ENCODE data around the gene LRG1. TPM values are rescaled to one million over a fixed set of nuclear protein-coding genes. Genes with fewer than 3 reads are reported as not detected.

Gene LRG1
- total and polyA plus RNA-seq, 2 donors from 2014 or later = 2.2 to 26.4 TPM

DNA sequence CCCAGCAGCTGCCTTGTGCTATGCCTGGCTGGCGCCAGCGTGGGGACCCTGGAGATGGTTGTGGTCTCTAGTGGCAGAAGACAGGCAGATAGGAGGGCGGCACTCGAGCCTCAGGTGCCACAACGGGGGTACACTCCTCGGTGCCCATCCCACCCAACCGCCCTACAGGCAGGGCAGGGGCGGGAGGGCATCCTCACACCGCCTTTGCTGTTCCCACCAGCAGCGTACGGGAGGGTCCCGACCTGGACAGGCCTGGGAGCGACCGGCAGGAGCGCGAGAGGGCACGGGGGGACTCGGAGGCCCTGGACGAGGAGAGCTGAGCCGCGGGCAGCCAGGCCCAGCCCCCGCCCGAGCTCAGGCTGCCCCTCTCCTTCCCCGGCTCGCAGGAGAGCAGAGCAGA lies 38.1 kb downstream of the LRG1 start:
- FAIRE-seq (no peak), DNase-seq (no peak)
- peaks cover 0 to 4% (median 2%) of the 10 kb centered on the region in 3 donors for H3K36me3 ChIP-seq (ENCODE audit: control insufficient read depth in 2 of 3, insufficient read depth in 3 of 3, low read length in 3 of 3)
- no peak overlapping the region for H3K4me3 ChIP-seq (ENCODE audit: low read length in 3 of 3)
- H3K9me3 ChIP-seq (ENCODE audit: control insufficient read depth in 2 of 3, insufficient read depth in 1 of 3, low read length in 3 of 3) = no peaks in the 10 kb centered on the region
- H3K9ac ChIP-seq (ENCODE audit: low read length in 3 of 3) = no peak overlapping the region
- TF ChIP-seq, protein P1, sequence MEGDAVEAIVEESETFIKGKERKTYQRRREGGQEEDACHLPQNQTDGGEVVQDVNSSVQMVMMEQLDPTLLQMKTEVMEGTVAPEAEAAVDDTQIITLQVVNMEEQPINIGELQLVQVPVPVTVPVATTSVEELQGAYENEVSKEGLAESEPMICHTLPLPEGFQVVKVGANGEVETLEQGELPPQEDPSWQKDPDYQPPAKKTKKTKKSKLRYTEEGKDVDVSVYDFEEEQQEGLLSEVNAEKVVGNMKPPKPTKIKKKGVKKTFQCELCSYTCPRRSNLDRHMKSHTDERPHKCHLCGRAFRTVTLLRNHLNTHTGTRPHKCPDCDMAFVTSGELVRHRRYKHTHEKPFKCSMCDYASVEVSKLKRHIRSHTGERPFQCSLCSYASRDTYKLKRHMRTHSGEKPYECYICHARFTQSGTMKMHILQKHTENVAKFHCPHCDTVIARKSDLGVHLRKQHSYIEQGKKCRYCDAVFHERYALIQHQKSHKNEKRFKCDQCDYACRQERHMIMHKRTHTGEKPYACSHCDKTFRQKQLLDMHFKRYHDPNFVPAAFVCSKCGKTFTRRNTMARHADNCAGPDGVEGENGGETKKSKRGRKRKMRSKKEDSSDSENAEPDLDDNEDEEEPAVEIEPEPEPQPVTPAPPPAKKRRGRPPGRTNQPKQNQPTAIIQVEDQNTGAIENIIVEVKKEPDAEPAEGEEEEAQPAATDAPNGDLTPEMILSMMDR (IDR thresholded peaks at IDR 0.05; ENCODE audit: borderline replicate concordance, extremely low read depth, insufficient read depth) = no peak
- intact Hi-C loops (cut with DNase I) = no loop called here
- H3K27ac ChIP-seq (ENCODE audit: low read depth in 2 of 2, low read length in 2 of 2) = no peak overlapping the region
- H3K4me1 ChIP-seq (ENCODE audit: control insufficient read depth in 2 of 3, insufficient read depth in 2 of 3, low read depth in 1 of 3, low read length in 3 of 3) = no peaks in the 10 kb centered on the region
- no peaks in the 10 kb centered on the region for H3K27me3 ChIP-seq (ENCODE audit: control insufficient read depth, insufficient read depth, low read length)

DNA sequence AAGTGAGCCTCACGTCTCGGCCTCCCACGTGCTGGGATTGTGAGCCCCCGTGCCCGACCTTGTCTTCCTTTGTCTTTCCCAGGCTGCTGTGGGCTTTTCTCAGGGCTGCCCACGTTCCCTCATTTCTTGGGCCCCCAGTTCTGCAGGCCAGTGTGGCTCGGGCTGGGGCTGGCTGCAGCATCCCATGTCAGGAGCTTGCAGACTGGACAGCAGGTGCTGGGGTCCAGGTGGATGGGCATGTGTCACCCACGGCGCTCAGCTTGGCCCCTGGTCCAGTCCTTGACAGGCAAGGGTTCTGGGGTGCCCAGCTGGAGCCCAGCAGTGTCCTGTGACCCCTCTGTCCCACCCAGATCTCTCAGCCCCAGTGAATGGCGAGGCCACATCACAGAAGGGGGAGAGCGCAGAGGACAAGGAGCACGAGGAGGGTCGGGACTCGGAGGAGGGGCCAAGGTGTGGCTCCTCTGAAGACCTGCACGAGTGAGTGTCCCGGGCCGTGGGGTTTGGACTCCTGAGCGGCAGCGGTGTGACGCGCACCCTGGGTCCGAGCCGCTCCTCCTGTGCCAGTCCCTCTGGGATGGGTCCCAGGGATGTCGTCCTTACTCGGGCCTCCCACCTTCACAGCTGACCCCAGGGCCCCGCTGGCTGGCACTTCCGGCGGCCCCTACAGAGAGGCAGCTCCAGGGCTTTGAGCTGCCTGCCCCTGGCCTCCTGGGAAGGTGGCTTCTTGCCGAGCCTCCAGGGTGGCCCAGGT lies 38.8 kb downstream of the LRG1 start:
- Histone ChIP-seq H3K4me3 (ENCODE audit: low read length in 3 of 3) (no peak overlapping the region), H3K27me3 (ENCODE audit: control insufficient read depth, insufficient read depth, low read length) (no peaks in the 10 kb centered on the region), H3K27ac (ENCODE audit: low read depth in 2 of 2, low read length in 2 of 2) (no peak overlapping the region), H3K9me3 (ENCODE audit: control insufficient read depth in 2 of 3, insufficient read depth in 1 of 3, low read length in 3 of 3) (no peaks in the 10 kb centered on the region), H3K4me1 (ENCODE audit: control insufficient read depth in 2 of 3, insufficient read depth in 2 of 3, low read depth in 1 of 3, low read length in 3 of 3) (no peaks in the 10 kb centered on the region), H3K9ac (ENCODE audit: low read length in 3 of 3) (no peak overlapping the region), H3K36me3 (ENCODE audit: control insufficient read depth in 2 of 3, insufficient read depth in 3 of 3, low read length in 3 of 3) (peaks cover 0 to 4% (median 2%) of the 10 kb centered on the region in 3 donors)
- DNase-seq (no peak), FAIRE-seq (no peak)
- intact Hi-C loops (cut with DNase I) = no loop called here
- TF ChIP-seq, protein P1 (IDR thresholded peaks at IDR 0.05; ENCODE audit: borderline replicate concordance, extremely low read depth, insufficient read depth) = no peak

DNA sequence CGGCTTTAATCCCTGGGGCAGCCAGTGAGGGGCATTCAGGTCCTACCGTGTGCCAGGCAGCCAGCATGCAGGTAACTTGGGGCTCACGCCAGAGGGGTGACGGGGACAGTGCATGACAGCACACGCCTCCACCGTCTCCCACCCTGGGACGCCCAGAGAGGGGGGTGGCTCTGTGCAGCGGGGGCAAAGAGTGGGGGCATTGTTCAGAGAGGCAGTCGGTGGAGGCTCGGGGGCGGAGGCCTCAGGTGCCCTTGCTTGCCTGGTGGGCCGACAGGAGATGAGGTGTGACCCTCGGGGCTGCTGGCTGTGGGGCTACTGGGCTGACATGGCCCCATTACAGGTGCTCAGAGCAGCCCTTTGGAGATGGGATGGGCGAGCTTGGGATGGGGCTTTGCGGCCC lies 40.0 kb downstream of the LRG1 start:
- FAIRE-seq (no peak), DNase-seq (no peak)
- no peak overlapping the region for H3K4me3 ChIP-seq (ENCODE audit: low read length in 3 of 3)
- intact Hi-C loops (cut with DNase I) = no loop called here
- no peak overlapping the region for H3K27ac ChIP-seq (ENCODE audit: low read depth in 2 of 2, low read length in 2 of 2)
- TF ChIP-seq, protein P1 (IDR thresholded peaks at IDR 0.05; ENCODE audit: borderline replicate concordance, extremely low read depth, insufficient read depth) = no peak
- H3K9ac ChIP-seq (ENCODE audit: low read length in 3 of 3) = no peak overlapping the region
- no peaks in the 10 kb centered on the region for H3K4me1 ChIP-seq (ENCODE audit: control insufficient read depth in 2 of 3, insufficient read depth in 2 of 3, low read depth in 1 of 3, low read length in 3 of 3)
- H3K9me3 ChIP-seq (ENCODE audit: control insufficient read depth in 2 of 3, insufficient read depth in 1 of 3, low read length in 3 of 3) = no peaks in the 10 kb centered on the region
- H3K27me3 ChIP-seq (ENCODE audit: control insufficient read depth, insufficient read depth, low read length) = no peaks in the 10 kb centered on the region
- peaks cover 0 to 10% (median 2%) of the 10 kb centered on the region in 3 donors for H3K36me3 ChIP-seq (ENCODE audit: control insufficient read depth in 2 of 3, insufficient read depth in 3 of 3, low read length in 3 of 3)

All from kidney (tissue), 14 donors.